ENCODE data around the gene RGL2. TPM values are rescaled to one million over a fixed set of nuclear protein-coding genes. Genes with fewer than 3 reads are reported as not detected.
A peak's percentile ranks its signal among the peaks of the same experiment; 100 is the strongest.
"Not testable (repeated sequence)": the region's sequence is repeated elsewhere in the genome, so short reads cannot be mapped to it uniquely, and the experiment has no call there.

The RGL2 gene
- total RNA-seq, 2 experiments from 2014 or later = 24.6 to 26.0 TPM

DNA sequence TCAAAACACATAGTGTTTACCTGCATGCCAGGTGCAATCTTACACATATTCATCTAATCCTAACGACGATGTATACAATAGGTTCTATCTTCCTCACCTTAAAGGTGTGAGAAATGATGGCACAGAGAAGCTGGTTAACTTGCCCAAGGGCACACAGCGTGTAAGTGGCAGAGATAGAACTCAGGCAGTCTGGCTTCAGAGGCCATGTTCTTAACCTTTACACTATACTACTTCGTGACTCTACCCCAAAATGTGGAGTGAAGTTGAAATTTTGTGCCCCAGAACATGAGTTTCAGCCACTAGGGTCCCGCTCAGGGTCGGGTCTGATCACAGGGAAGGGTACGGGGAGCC lies 27.6 kb downstream of the RGL2 start:
- peak overlapping the region; percentile 94 for H3K4me3 Mint-ChIP-seq
- intact Hi-C loops (cut with micrococcal nuclease) = loop anchor here (1.0 to 10.0 kb wide), 6 partner anchors 18 to 304 kb away; partner anchors contain the start of genes PFDN6 and WDR46
- no peaks in the 10 kb centered on the region for H3K27me3 Mint-ChIP-seq
- POLR2A ChIA-PET = interaction anchor here (1.0 to 2.9 kb wide), 13 partner anchors 8 to 351 kb away, joined by 3 to 24 read pairs (median 7); partner anchors contain the start of genes PFDN6, RGL2, RING1 and WDR46
- H3K9me3 Mint-ChIP-seq = no peaks in the 10 kb centered on the region
- DNase-seq = no peak
- CTCF ChIA-PET = interaction anchor here (0.9 to 4.2 kb wide), 8 partner anchors 9 to 432 kb away, joined by 3 to 21 read pairs (median 5); partner anchors contain the start of genes HSD17B8, PFDN6, RGL2 and RING1
- H3K36me3 Mint-ChIP-seq = peaks cover 68% of the 10 kb centered on the region
- peaks cover 36% of the 10 kb centered on the region for H3K4me1 Mint-ChIP-seq (ENCODE audit: low read depth)
- H3K27ac Mint-ChIP-seq = peak overlapping the region; percentile 98

DNA sequence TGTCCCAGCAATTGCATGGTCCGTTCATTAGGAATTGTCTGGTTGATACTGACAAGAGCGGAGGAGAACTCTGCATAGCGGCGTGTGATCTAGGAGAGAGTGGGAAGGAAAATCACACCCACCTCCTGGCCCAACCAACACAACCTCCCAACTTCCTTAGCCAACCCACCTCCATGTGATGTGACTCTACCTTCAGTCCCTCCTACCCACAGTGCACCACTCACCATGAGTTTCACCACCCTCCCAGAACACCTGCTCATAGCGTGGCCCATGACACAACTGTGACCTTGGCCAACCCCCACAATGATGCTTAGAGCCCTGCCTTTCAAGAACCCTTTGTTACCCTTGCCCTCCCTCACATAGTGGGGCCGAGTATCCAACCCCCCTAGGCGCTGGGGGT lies 34.7 kb downstream of the RGL2 start:
- ChIA-PET CTCF (interaction anchor here (0.9 kb wide), 1 partner anchor 140 kb away, joined by 3 read pairs; no protein-coding TSS in a partner anchor), POLR2A (no interaction called here)
- no peak for DNase-seq
- Mint-ChIP-seq H3K27me3 (no peaks in the 10 kb centered on the region), H3K4me1 (ENCODE audit: low read depth) (no peaks in the 10 kb centered on the region), H3K9me3 (no peaks in the 10 kb centered on the region), H3K36me3 (peaks cover 58% of the 10 kb centered on the region), H3K4me3 (no peak overlapping the region), H3K27ac (no peak overlapping the region)
- intact Hi-C loops (cut with micrococcal nuclease) = no loop called here

DNA sequence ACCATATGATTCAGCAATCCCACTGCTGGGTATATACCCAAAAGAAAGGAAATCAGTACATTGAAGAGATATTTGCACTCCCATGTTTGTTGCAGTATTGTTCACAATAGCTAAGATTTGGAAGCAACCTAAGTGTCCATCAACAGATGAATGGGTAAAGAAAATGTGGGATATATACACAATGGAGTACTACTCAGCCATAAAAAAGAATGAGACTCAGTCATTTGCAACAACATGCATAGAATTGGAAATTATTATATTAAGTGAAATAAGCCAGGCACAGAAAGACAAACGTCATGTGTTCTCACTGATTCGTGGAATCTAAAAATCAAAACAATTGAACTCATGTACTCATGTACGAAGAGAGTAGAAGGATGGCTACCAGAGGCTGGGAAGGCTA lies 36.3 kb downstream of the RGL2 start:
- H3K27ac Mint-ChIP-seq; intact Hi-C loops (cut with micrococcal nuclease); DNase-seq; H3K4me3 Mint-ChIP-seq; H3K9me3 Mint-ChIP-seq; H3K4me1 Mint-ChIP-seq (ENCODE audit: low read depth); H3K27me3 Mint-ChIP-seq: not testable (repeated sequence)
- ChIA-PET CTCF (interaction anchor here (0.7 kb wide), 1 partner anchor 9 kb away, joined by 3 read pairs; the partner anchor contains the start of genes RPS18 and VPS52), POLR2A (interaction anchor here (1.2 kb wide), 1 partner anchor 9 kb away, joined by 3 read pairs; the partner anchor contains the start of genes RPS18 and VPS52)
- peaks cover 54% of the 10 kb centered on the region for H3K36me3 Mint-ChIP-seq

DNA sequence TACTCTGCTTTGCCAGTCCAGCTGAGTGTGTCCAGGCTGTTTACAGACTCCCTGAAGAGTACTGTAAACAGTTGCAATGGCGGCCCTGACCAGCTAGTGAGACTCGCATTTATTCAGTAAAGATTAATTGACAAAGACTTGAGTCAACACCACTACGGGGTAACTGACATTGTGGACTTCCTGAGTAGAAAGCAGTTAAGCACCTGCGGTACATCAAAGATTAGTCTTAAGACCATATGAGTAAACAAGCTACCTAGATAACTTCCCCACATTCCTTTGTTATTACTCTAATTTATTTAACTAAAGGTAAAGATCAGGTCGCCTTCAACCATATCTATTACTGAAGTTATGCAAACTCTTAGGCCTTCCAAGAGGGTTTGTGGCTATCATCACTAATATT lies 39.7 kb downstream of the RGL2 start:
- no peak for DNase-seq
- intact Hi-C loops (cut with micrococcal nuclease) = no loop called here
- Mint-ChIP-seq H3K4me3 (no peak overlapping the region), H3K27ac (no peak overlapping the region), H3K36me3 (peaks cover 41% of the 10 kb centered on the region), H3K9me3 (no peaks in the 10 kb centered on the region), H3K4me1 (ENCODE audit: low read depth) (no peaks in the 10 kb centered on the region), H3K27me3 (no peaks in the 10 kb centered on the region)
- POLR2A ChIA-PET = no interaction called here
- CTCF ChIA-PET = no interaction called here

DNA sequence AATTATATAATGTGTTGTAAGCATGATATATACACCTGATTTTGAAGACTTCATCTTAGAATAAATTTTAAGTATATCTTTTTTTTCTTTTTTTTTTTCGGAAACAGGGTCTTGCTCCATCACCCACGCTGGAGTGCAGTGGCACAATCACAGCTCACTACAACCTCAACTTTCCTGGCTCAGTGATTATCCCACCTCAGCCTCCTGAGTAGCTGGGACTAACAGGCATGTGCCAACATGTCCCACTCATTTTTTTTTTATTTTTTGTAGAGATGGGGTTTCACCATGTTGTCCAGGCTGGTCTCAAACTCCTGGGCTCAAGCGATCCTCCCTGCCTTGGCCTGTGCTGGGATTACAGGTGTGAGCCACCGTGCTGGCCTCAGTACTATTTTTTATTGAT lies 44.2 kb downstream of the RGL2 start:
- ChIA-PET CTCF (interaction anchor here (1.1 kb wide), 1 partner anchor 93 kb away, joined by 3 read pairs; no protein-coding TSS in a partner anchor), POLR2A (no interaction called here)
- Mint-ChIP-seq H3K36me3 (peaks cover 40% of the 10 kb centered on the region), H3K4me1 (ENCODE audit: low read depth) (peaks cover 30% of the 10 kb centered on the region), H3K9me3 (no peaks in the 10 kb centered on the region), H3K27me3 (no peaks in the 10 kb centered on the region), H3K27ac (no peak overlapping the region), H3K4me3 (no peak overlapping the region)
- DNase-seq = no peak
- intact Hi-C loops (cut with micrococcal nuclease) = no loop called here

DNA sequence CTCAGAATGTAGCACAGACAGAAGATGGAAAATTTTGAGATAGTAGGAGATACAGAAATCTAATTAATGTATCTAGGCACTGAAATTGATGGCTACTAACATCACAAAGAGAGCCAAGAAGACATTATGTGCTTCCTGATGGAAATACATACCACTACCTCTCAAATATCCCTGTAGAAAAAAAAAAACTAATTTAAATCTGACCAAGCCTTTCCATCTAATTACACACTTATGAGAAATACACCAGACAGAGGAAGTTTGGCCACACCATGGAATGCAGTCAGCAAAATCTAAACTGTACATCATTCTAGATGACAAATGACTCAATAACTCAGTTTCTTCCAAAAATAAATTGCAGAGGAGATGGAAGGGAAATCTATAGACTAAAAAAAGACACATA lies 46.0 kb downstream of the RGL2 start:
- no peaks in the 10 kb centered on the region for H3K27me3 Mint-ChIP-seq
- CTCF ChIA-PET = no interaction called here
- H3K27ac Mint-ChIP-seq = peak overlapping the region; percentile 57
- no peak for DNase-seq
- POLR2A ChIA-PET = no interaction called here
- peaks cover 43% of the 10 kb centered on the region for H3K4me1 Mint-ChIP-seq (ENCODE audit: low read depth)
- H3K9me3 Mint-ChIP-seq = no peaks in the 10 kb centered on the region
- H3K36me3 Mint-ChIP-seq = peaks cover 33% of the 10 kb centered on the region
- H3K4me3 Mint-ChIP-seq = no peak overlapping the region
- intact Hi-C loops (cut with micrococcal nuclease) = no loop called here

DNA sequence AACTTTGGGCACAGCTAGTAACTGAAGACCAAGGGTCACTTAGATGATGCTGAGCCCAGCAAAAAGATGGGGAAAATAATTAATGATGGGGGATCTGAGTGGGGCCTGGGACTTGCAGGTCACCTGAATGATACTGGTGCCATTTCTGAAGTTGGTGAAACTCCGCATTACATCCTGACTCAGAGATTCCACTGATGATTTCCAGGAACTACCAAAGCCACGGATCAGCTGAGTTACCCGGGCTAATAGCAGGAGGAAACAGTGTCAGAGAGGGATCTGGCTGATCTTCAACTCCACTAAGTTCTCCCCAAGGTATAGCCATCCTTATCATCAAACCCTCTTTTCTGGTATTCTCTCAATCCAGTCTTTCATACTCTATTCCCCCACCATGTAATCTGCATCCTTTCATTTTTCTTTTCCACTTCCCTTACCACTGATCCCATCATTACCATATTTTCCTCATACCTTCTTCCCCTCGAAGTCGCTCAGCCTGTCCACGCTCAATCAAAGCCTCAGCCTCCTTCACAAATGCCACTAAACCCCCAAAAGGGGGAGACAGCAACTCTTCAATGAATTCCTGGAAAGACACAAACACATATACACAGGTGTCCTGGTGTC lies 47.2 kb downstream of the RGL2 start:
- Mint-ChIP-seq H3K4me1 (ENCODE audit: low read depth) (peaks cover 43% of the 10 kb centered on the region), H3K27me3 (peaks cover 3% of the 10 kb centered on the region), H3K9me3 (no peaks in the 10 kb centered on the region), H3K36me3 (peaks cover 32% of the 10 kb centered on the region), H3K27ac (peak overlapping the region; percentile 64), H3K4me3 (no peak overlapping the region)
- intact Hi-C loops (cut with micrococcal nuclease) = no loop called here
- peak; percentile 37 for DNase-seq
- ChIA-PET POLR2A (interaction anchor here (0.6 to 1.8 kb wide), 5 partner anchors 20 to 335 kb away, joined by 5 to 16 read pairs (median 8); partner anchors contain the start of genes HSD17B8, RGL2, RPS18 and VPS52), CTCF (interaction anchor here (0.7 to 8.1 kb wide), 6 partner anchors 20 to 216 kb away, joined by 3 to 101 read pairs (median 4); partner anchors contain the start of genes B3GALT4, RPS18 and VPS52)

DNA sequence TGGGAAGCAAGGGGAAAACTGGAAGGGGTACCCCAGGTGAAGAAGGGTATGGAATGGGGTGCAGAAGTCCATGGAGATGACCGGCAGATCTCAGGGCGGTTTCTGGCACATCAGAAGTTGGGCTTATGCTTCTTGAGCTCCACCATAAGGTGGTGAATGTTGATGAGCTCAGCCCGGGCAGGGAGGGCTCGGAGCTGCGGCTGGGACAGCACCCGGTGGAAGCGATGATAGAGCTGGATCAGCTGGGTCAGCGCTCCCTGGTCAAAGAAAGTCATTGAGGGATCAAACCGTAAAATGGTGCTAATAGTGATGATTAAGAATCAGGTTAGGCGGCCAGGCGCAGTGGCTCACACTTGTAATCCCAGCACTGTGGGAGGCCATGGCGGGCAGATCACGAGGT lies 48.0 kb downstream of the RGL2 start:
- Mint-ChIP-seq H3K4me3 (peak overlapping the region; percentile 88), H3K9me3 (no peaks in the 10 kb centered on the region), H3K27ac (peak overlapping the region; percentile 85), H3K36me3 (peaks cover 31% of the 10 kb centered on the region), H3K4me1 (ENCODE audit: low read depth) (peaks cover 43% of the 10 kb centered on the region), H3K27me3 (peaks cover 3% of the 10 kb centered on the region)
- ChIA-PET CTCF (interaction anchor here (1.0 to 8.1 kb wide), 9 partner anchors 20 to 132 kb away, joined by 3 to 101 read pairs (median 8); partner anchors contain the start of genes B3GALT4, RGL2, RPS18 and VPS52), POLR2A (interaction anchor here (0.6 to 3.2 kb wide), 10 partner anchors 11 to 334 kb away, joined by 5 to 16 read pairs (median 8); partner anchors contain the start of genes B3GALT4, HSD17B8, PFDN6 and RGL2)
- DNase-seq = no peak
- intact Hi-C loops (cut with micrococcal nuclease) = no loop called here

DNA sequence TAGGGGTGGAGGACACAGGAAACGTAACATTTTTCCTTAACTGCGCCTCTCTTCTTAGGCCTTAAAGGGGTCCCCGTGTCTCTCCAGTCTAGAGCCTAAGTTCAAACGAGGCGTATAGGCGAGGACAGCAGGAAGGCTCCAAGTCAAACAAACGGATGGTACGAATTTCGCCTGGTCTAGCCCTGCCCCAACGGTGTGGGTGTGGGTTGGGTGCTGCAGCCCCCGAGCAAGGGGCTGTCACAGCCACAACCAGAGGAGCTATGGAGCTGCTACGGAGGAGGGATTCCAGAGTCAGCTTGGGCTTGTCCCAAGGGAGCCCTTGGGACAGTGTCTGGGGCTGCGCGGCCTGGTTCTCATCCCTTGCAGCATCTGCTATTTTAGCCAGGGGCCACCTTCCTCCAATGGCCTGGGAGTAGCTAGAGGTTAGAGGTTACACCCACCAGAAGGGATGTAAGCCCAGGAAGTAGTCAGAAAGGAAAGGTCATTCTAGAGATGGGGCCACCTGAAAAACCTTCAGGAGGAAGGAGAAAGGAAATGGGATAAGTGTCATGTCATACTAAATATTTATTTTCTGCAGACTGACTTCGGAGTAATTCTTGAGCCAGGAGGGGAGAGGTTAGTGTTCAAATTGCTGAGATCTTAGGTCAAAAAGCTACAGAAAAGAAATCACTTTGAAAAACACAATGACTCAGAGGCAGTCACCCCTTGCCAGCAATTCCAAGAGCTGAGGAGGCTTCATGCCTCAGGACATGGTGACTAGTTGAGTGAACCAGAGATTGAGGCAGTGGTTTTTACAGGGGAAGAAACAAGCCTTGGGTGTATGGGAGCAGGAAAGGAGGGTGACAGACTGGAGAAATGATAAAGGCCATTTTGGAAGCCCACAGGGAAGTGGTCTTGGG lies 48.8 kb downstream of the RGL2 start:
- H3K27me3 Mint-ChIP-seq = peaks cover 3% of the 10 kb centered on the region
- POLR2A ChIA-PET = interaction anchor here (0.9 to 3.2 kb wide), 12 partner anchors 11 to 278 kb away, joined by 5 to 16 read pairs (median 8); partner anchors contain the start of genes B3GALT4, HSD17B8, PFDN6 and RGL2
- H3K27ac Mint-ChIP-seq = peak overlapping the region; percentile 85
- H3K4me1 Mint-ChIP-seq (ENCODE audit: low read depth) = peaks cover 43% of the 10 kb centered on the region
- peak; percentile 55 for DNase-seq
- peak overlapping the region; percentile 88 for H3K4me3 Mint-ChIP-seq
- intact Hi-C loops (cut with micrococcal nuclease) = loop anchor here (1.0 to 2.0 kb wide), 8 partner anchors 21 to 235 kb away; partner anchors contain the start of genes KIFC1, PFDN6, RXRB and SLC39A7
- no peaks in the 10 kb centered on the region for H3K9me3 Mint-ChIP-seq
- H3K36me3 Mint-ChIP-seq = peaks cover 29% of the 10 kb centered on the region
- CTCF ChIA-PET = interaction anchor here (0.7 to 8.1 kb wide), 22 partner anchors 8 to 316 kb away, joined by 3 to 101 read pairs (median 5); partner anchors contain the start of genes B3GALT4, RGL2, RING1 and RPS18

DNA sequence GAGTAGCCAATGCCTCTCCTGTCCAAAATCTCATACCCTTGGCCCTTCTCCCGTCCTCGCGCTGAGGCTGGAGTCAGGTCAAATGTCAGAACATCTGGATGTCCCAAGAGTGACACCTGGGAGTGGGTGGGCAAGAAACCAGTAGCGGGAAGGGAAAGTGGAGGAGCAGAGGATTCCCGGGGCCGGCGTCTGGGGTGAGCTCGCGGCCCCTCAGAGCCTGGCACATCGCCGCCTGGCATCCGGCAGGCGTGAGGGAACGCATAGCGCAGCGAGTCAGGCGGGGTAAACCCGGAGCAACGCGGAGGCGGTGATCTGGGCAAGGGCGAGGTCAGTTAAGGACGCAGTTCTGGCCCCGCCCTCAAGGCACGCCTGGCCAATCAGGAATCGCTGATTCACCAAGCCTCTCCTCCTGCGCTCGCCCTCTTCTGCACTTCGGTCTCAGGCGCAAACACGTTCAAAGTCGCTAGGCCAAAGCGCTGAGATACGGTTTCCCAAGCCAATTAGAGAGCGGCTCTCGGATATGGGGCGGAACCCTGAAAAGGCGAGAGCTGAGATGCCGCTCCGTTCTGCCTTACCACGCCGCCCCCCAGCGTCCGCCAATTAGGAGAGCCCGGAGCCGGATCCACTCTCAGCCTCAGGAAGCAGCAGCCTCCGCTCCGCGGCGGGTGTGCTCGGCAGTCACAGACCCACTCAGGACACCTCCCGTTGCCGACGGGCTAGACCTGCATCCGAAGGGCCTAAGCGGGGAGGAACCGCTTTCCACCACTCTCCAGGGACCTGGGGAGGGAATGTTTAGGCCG lies 49.6 kb downstream of the RGL2 start:
- ChIA-PET CTCF (interaction anchor here (0.6 to 8.1 kb wide), 43 partner anchors 8 to 315 kb away, joined by 3 to 101 read pairs (median 4); partner anchors contain the start of genes B3GALT4, HLA-DMB, HLA-DPB1 and RGL2), POLR2A (interaction anchor here (0.7 to 3.2 kb wide), 12 partner anchors 12 to 354 kb away, joined by 3 to 13 read pairs (median 6); partner anchors contain the start of genes B3GALT4, HSD17B8, RING1 and RPS18)
- peak; percentile 99 for DNase-seq
- Mint-ChIP-seq H3K27me3 (peaks cover 3% of the 10 kb centered on the region), H3K36me3 (peaks cover 28% of the 10 kb centered on the region), H3K4me1 (ENCODE audit: low read depth) (peaks cover 43% of the 10 kb centered on the region), H3K9me3 (no peaks in the 10 kb centered on the region), H3K27ac (peak overlapping the region; percentile 90), H3K4me3 (peak overlapping the region; percentile 88)
- intact Hi-C loops (cut with micrococcal nuclease) = loop anchor here (1.0 to 2.0 kb wide), 9 partner anchors 22 to 234 kb away; partner anchors contain the start of genes KIFC1, PFDN6, RXRB and SLC39A7

DNA sequence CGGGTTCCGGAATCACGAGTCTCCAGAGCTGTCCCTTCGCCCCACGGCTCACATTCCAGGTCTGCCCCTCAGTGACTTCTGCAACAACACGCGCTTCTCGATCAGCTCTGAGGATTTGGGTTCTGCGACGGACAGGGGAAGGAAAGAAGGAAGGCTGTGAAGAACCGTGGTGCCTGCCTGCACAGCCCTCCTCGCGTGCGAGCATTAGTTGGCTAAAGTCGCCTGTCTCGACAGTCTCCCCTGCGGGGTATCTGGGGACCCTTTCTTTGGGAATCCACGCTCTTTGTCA lies 50.2 kb downstream of the RGL2 start:
- ChIA-PET CTCF (interaction anchor here (0.6 to 8.1 kb wide), 42 partner anchors 9 to 378 kb away, joined by 3 to 101 read pairs (median 5); partner anchors contain the start of genes B3GALT4, HLA-DMB, HLA-DPB1 and HSD17B8), POLR2A (interaction anchor here (1.0 to 3.2 kb wide), 8 partner anchors 23 to 354 kb away, joined by 3 to 13 read pairs (median 6); partner anchors contain the start of genes B3GALT4, RING1, RPS18 and VPS52)
- Mint-ChIP-seq H3K4me1 (ENCODE audit: low read depth) (peaks cover 43% of the 10 kb centered on the region), H3K27me3 (peaks cover 3% of the 10 kb centered on the region), H3K36me3 (peaks cover 28% of the 10 kb centered on the region), H3K27ac (peak overlapping the region; percentile 90), H3K9me3 (no peaks in the 10 kb centered on the region), H3K4me3 (peak overlapping the region; percentile 88)
- no peak for DNase-seq
- intact Hi-C loops (cut with micrococcal nuclease) = loop anchor here (1.0 to 2.0 kb wide), 2 partner anchors 87 to 234 kb away; no protein-coding TSS in a partner anchor
